ENCODE data around the gene IGFBP1.
"Not testable (repeated sequence)": the region's sequence is repeated elsewhere in the genome, so short reads cannot be mapped to it uniquely, and the experiment has no call there.

IGFBP1 gene

GRCh38 chr7:45888185-45888992, at the start of gene IGFBP1:
Gene IGFBP1 (plus strand): TSS chr7:45888488. CDS start chr7:45888653, 165 bp downstream.
- no peak for DNase-seq

DNA sequence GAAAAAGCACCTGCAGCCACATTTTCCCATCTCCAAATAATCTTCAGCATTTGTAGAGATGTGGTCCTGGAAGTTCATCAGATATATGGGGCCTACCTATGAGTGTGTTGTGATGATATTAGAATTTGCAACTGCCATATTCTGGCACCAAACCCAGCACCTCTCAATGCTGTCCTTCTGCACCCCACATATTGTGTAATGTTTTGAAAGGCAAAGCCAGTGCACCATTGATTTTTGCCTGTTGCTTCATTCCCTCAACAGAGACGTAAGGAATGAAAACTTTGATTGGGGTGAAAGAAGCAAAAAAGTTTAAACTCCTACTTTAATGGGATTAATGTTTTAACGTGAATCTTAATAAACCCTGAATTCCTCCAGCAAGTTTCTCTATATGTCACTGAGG, 49.4 kb upstream of the IGFBP1 start:
- not testable (repeated sequence) for DNase-seq

- peak; percentile 3 for DNase-seq
These were observed 46.2 kb upstream of the IGFBP1 start for GRCh38 chr7:45841926-45842717.

- not testable (repeated sequence) for DNase-seq
These were observed 41.8 kb upstream of the IGFBP1 start for GRCh38 chr7:45846536-45846935.

- not testable (repeated sequence) for DNase-seq
These were observed 39.6 kb upstream of the IGFBP1 start for GRCh38 chr7:45848734-45849133.

DNA sequence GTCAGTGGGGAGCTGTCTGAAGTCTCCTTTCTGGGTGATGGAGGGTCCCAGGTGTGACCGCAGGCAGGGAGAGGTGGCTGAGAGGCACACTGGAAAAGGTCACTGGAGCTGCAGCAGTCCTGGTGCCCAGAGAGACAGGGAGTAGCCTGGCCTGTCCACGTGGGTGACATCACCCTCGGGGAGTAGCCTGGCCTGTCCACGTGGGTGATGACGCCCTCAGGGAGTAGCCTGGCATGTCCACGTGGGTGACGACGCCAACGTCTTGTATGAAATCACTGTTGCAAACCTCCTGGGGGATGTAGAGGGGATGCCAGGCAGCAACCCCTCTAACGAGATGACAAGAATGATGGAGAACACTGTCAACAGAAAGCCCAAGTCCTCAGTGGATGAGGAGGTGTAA, 35.3 kb upstream of the IGFBP1 start:
- DNase-seq, result not testable (repeated sequence)

DNA sequence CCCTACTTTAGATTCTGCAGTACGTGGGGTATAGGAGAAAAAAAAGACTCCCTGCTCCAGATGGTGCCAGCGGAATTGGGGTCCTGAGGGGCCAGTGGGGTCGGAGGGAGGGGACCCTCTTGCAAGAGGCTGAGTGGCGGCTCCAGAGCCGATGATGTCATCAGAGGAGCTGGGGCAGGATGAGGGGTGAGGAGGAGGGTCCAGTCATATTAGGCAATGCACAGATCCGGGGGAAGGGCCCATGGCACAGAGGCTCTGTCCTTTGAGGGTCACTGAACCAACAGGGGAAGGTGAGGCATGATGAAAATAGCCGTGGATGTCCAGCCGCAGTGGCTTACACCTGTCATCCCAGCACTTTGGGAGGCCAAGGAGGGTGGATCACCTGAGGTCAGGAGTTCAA, 34.8 kb upstream of the IGFBP1 start:
- DNase-seq, result not testable (repeated sequence)

- not testable (repeated sequence) for DNase-seq
These were observed 32.6 kb upstream of the IGFBP1 start for GRCh38 chr7:45855680-45856079.

GRCh38 chr7:45856888-45857287, 31.4 kb upstream of the IGFBP1 start:
- not testable (repeated sequence) for DNase-seq

DNA sequence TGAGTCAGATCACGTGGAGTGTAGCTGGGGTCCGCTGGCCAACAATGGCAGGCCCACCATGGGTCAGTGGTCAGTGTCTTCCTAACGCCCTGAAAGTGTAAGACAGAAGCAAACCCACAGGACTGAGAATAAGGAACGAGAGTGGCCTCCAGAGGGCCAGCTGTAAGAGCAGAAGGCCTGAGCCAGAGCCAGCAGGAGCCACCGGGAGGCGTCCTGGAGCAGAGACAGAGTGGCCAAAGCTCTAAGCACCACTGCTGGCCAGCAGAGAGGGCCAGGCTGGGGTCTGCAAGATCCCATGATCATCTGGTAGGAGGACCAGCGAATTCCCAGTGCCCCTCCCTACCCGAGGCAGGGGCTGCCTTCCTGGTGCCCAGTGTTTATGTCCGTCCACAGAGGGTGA, 24.6 kb upstream of the IGFBP1 start:
- no peak for DNase-seq

DNA sequence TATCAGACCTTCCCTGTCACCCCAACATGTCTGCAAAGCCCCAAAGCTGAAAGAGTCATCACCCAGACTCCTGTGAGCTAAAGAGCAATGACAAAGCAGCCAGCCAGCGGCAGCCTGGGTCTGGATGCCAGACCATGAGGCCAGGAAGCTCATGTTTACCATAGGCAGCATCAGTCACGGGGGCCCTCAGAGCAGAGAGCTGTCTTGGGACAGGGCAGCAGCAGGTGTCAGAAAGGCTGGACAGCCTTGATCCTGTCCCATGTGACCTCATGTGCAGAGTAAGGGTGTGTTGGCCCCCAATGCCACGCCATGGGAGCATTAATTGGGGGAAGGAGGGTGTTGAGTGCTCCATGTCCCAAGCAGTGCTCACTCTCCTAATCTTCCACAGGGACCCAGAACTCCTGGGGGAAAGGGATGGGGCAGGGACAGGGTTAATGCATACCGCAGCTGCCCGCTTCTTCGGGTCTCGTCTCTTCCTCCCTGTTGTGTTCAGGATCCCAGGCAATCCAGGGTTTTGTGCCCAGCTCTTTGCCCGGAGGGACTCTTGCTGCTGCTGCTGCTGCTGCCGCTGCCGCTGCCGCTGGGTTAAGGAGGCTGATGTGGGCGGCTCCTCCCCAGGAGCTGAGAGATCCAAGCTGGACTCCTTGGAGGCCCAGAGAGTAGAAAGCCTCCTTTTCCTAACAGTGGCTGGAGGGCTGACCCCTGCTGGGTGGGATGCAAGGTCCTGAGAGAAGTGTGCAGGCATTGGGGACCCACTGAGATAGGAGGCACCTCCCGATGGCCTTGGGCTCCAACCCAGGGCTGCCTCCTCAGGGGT, 22.5 kb upstream of the IGFBP1 start:
- DNase-seq, result no peak

GRCh38 chr7:45867471-45867870, 20.8 kb upstream of the IGFBP1 start:
- DNase-seq, result no peak

DNA sequence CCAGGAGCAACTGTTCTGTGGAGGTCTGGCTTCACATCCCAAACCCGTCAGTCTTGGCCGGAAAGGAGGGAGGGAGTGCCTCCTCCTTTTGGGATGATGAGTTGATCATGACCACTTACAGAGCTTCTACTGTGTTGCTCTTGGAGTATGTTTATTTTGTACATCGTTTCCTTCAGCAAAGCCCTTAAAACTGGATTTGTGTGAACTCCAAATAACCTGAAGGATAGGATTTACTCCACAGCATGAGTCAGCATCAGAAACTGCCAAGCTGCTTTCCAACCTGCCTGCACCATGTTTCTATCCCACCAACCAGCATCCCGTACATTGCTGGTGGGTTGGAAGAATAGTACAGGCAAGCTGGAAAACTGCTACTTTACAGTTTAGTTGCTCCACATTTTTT, 18.9 kb upstream of the IGFBP1 start:
- no peak for DNase-seq

GRCh38 chr7:45872116-45873034, 15.9 kb upstream of the IGFBP1 start:
- no peak for DNase-seq

DNA sequence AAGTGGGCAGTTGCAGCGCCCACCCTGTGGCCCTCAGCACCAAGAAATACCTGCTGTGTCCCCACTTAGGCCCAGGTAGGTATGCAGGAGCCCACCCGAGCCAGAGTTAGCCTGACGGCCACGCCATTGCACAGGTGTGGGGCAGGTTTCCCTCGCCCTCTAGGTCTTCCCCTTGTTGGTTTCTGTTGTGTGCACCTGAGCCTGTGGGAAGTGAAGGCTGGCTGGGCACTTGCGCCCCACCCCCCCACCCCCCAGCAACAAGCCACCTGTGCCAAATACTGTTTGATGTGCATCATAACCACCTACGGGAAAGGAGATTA, 15.3 kb upstream of the IGFBP1 start, which contains the start of gene CCDC201:
CCDC201 (minus strand) TSS at position 48 of the 320 bp plus-strand sequence. CDS start 75 bp downstream, outside the sequence.
- DNase-seq, result no peak

GRCh38 chr7:45873355-45873754, 14.9 kb upstream of the IGFBP1 start:
- DNase-seq, result no peak

GRCh38 chr7:45874408-45875131, 13.7 kb upstream of the IGFBP1 start:
- DNase-seq, result no peak

- no peak for DNase-seq
These were observed 11.8 kb upstream of the IGFBP1 start for GRCh38 chr7:45876519-45876918.

GRCh38 chr7:45878457-45879144, 9.7 kb upstream of the IGFBP1 start:
- DNase-seq, result no peak

DNA sequence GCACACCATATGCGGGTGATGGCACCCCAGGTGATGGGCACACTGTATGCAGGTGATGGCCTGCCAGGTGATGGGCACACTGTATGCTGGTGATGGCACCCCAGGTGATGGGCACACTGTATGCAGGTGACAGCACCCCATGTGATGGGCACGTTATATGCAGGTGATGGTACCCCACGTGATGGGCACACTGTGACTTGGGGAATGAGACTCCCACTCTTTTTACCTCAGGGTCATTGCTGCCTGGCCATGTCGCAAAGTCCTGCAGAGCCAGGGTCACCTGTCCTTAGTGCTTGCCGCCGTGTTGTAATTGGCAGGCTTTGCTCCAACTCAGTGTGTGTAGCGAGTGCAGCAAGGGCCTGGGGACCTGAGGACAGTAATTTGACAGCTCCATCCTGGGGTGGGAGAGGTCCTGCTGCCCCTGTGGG, 7.8 kb upstream of the IGFBP1 start:
- DNase-seq, result no peak

GRCh38 chr7:45881280-45881758, 7.0 kb upstream of the IGFBP1 start:
- DNase-seq, result no peak

Data from NCI-H187 treated with DMSO at 0.1 percent for 48 hours (cell line).